HepG2 (cell line): ENCODE data around the gene COL8A2. TPM values are rescaled to one million over a fixed set of nuclear protein-coding genes. Genes with fewer than 3 reads are reported as not detected.

ENCODE experiments used
- ATAC-seq: fragments of 200-7000 bp; cut with Tn5 transposase; 3 replicates; pipeline ENCODE4 v1.9.1; 2020; ENCODE audit warnings: mild to moderate bottlenecking, moderate library complexity
- BruUV-seq: library from RNA; stranded (reverse); fragments of 400-500 nt; replicated peaks from 2 replicates; lab custom pipeline; 2021; lab: Mats Ljungman, UMichigan
- CTCF ChIA-PET: fragments of 300-600 bp; formaldehyde crosslinking; extraction: SDS; loops from one replicate; lab custom pipeline; 2021; ENCODE audit warnings: low total read pairs, inconsistent platforms, low intra/inter-chr PET ratio; lab: Yijun Ruan, JAX
- POLR2A ChIA-PET: fragments of 350-600 bp; sonication (Branson Sonifier 250); formaldehyde crosslinking; loops from one replicate; lab custom pipeline; 2020; ENCODE audit warnings: antibody characterized with exemption, inconsistent platforms; lab: Yijun Ruan, JAX
- DNase-seq: peaks from one replicate; pipeline ENCODE4 v3.0.0-alpha.2; 2015; ENCODE audit warnings: low spot score
- FAIRE-seq: peaks from 3 replicates; lab custom pipeline; 2011; peaks lifted over from hg19 to GRCh38; lab: Jason Lieb, UNC
- H2AFZ ChIP-seq: one replicate; pipeline ENCODE4 v1.6.1; 2011; ENCODE audit warnings: low read length, inconsistent platforms
- H3K27ac ChIP-seq: fragments of 300-600 bp; 3 replicates; pipeline ENCODE4 v1.8.0; 2011; ENCODE audit warnings: mixed run types, mild to moderate bottlenecking, mixed read lengths, low read length, inconsistent platforms; ENCODE audit not compliant: insufficient read depth; ENCODE audit errors: extremely low read length
- H3K27me3 ChIP-seq, 2 experiments: fragments of 200-600 bp in 1 of 2; 2 replicates in 1 of 2; 3 replicates in 1 of 2; pipeline versions ENCODE4 v1.6.0 to v1.8.0; 2011; ENCODE audit warnings: low read length in 2 of 2, mild to moderate bottlenecking in 2 of 2, moderate library complexity in 2 of 2, inconsistent platforms in 1 of 2; ENCODE audit not compliant: insufficient read depth in 2 of 2, control insufficient read depth in 1 of 2
- H3K36me3 ChIP-seq, 2 experiments: fragments of 200-600 bp in 1 of 2; replicated peaks in 1 of 2; 2 replicates in 1 of 2; 3 replicates in 1 of 2; pipeline versions ENCODE4 v1.5.1 to v1.8.0; 2011; ENCODE audit warnings: low read length in 2 of 2, inconsistent platforms in 1 of 2; ENCODE audit not compliant: insufficient read depth in 2 of 2, control insufficient read depth in 1 of 2
- H3K4me1 ChIP-seq: 2 replicates; pipeline ENCODE4 v1.5.1; 2012; ENCODE audit warnings: low read length, inconsistent platforms; ENCODE audit not compliant: insufficient read depth
- H3K4me2 ChIP-seq: 2 replicates; pipeline ENCODE4 v1.6.0; 2011; ENCODE audit warnings: low read depth, low read length, inconsistent platforms
- H3K4me3 ChIP-seq, 3 experiments: fragments of 200-600 bp in 1 of 3; sonication (generic), shearing (Covaris generic) in 1 of 3; replicated peaks in 1 of 3; 2 replicates each; pipeline ENCODE4 v1.5.1; 2011 to 2016; ENCODE audit warnings: low read length in 3 of 3, inconsistent platforms in 2 of 3, low read depth in 2 of 3, mild to moderate bottlenecking in 2 of 3, control low read depth in 1 of 3, mixed read lengths in 1 of 3; ENCODE audit not compliant: insufficient read depth in 1 of 3
- H3K79me2 ChIP-seq: one replicate; pipeline ENCODE4 v1.6.1; 2011; ENCODE audit warnings: low read length, inconsistent platforms; ENCODE audit not compliant: insufficient read depth
- H3K9ac ChIP-seq: 2 replicates; pipeline ENCODE4 v1.6.0; 2011; ENCODE audit warnings: mild to moderate bottlenecking, low read depth, low read length, inconsistent platforms; ENCODE audit not compliant: insufficient read depth
- H3K9me3 ChIP-seq: 2 replicates; pipeline ENCODE4 v1.5.1; 2012; ENCODE audit warnings: mild to moderate bottlenecking, low read length
- H4K20me1 ChIP-seq: 2 replicates; pipeline ENCODE4 v1.6.0; 2011; ENCODE audit warnings: inconsistent platforms, mild to moderate bottlenecking, low read length, moderate library complexity; ENCODE audit not compliant: insufficient read depth
- DMTF1 ChIP-seq: sonication (generic); formaldehyde crosslinking; IDR thresholded peaks from 2 replicates; pipeline ENCODE4 v1.4.0; 2020; ENCODE audit warnings: mild to moderate bottlenecking, missing genetic modification reagents
- HOXA3 ChIP-seq: sonication (generic); formaldehyde crosslinking; IDR thresholded peaks from 2 replicates; pipeline ENCODE4 v1.5.0; 2020; ENCODE audit warnings: missing genetic modification reagents
- KDM2A ChIP-seq: sonication (generic); formaldehyde crosslinking; IDR thresholded peaks from 2 replicates; pipeline ENCODE4 v1.4.0; 2020; ENCODE audit warnings: low read depth, missing genetic modification reagents, borderline replicate concordance
- NFRKB ChIP-seq: fragments of 450-650 bp; IDR thresholded peaks from 2 replicates; pipeline ENCODE4 v1.6.1; 2017
- PHB2 ChIP-seq: fragments of 450-650 bp; IDR thresholded peaks from 2 replicates; pipeline ENCODE4 v1.6.1; 2018; ENCODE audit not compliant: partially characterized antibody
- POLR2A ChIP-seq, 2 experiments: IDR thresholded peaks; 2 replicates each; pipeline ENCODE4 v1.6.1; 2011; ENCODE audit warnings: low read depth in 2 of 2, low read length in 2 of 2, mild to moderate bottlenecking in 1 of 2, moderate library complexity in 1 of 2; ENCODE audit not compliant: insufficient read depth in 1 of 2
- SKIL ChIP-seq: sonication (generic); formaldehyde crosslinking; IDR thresholded peaks from 2 replicates; pipeline ENCODE4 v1.8.0; 2022; ENCODE audit warnings: missing genetic modification reagents, mild to moderate bottlenecking, moderate library complexity, borderline replicate concordance
- SNAPC2 ChIP-seq: sonication (generic); formaldehyde crosslinking; IDR thresholded peaks from 2 replicates; pipeline ENCODE4 v1.8.1; 2022; ENCODE audit warnings: mild to moderate bottlenecking, missing genetic modification reagents
- ZNF414 ChIP-seq: sonication (generic); formaldehyde crosslinking; IDR thresholded peaks from 2 replicates; pipeline ENCODE4 v1.5.0; 2020; ENCODE audit warnings: missing genetic modification reagents
- WGBS: methylation state at CpG from one replicate; pipeline ENCODE4 v1.1.6; 2017; ENCODE audit warnings: low lambda C conversion rate; 5-methylcytosine and 5-hydroxymethylcytosine counted together
- in situ Hi-C: cut with HindIII; loops from 2 replicates; pipeline ENCODE4 v1.10.0; 2017; ENCODE audit warnings: low pct_unique_long_range_greater_than_20kb; ENCODE audit not compliant: extremely low pct_ligation_motif_present
- intact Hi-C: fragments of 100-400 bp; cut with micrococcal nuclease; formaldehyde crosslinking; loops from one replicate; pipeline ENCODE4 v1.10.0; 2022; ENCODE audit not compliant: unreplicated experiment
- polyA plus RNA-seq, 8 experiments: library from polyadenylated mRNA; depleted of rRNA in 3 of 8; stranded (reverse) in 7 of 8; unstranded in 1 of 8; fragments of >200 nt; fragmentation: Illumina TruSeq in 4 of 8; extraction: Trizol in 4 of 8; gene quantifications; 2 replicates each; pipeline versions ENCODE4 v1.2.1 to v1.2.3, GENCODE V29; 2011 to 2016; ENCODE audit warnings: low read depth in 4 of 8, missing spikeins in 1 of 8, mixed read lengths in 1 of 8; ENCODE audit not compliant: insufficient read depth in 1 of 8
- total RNA-seq, 5 experiments: library from RNA; depleted of rRNA; stranded (reverse); fragments of >200 nt; fragmentation: Illumina TruSeq; extraction: Trizol; gene quantifications; 2 replicates each; pipeline ENCODE4 v1.2.3, GENCODE V29; 2016; ENCODE audit warnings: low read depth in 1 of 5

Gene COL8A2
- total and polyA plus RNA-seq, 2 of the 13 experiments (the other 11 are each of a cell fraction or from before 2014, with no cell fraction given) = 0.13 to 0.24 TPM

GRCh38 chr1:36055706-36056105 lies 69.3 kb downstream of the COL8A2 start:
- no peak for TF ChIP-seq ZNF414 (CRISPR knock-in tag)
- no peak for TF ChIP-seq NFRKB
- TF ChIP-seq SNAPC2 = no peak
- TF ChIP-seq POLR2A (IDR thresholded peaks at IDR 0.05; ENCODE audit: insufficient read depth in 1 of 2, low read depth in 2 of 2, low read length in 2 of 2) = no peak
- no peak for TF ChIP-seq DMTF1 (CRISPR knock-in tag)
- TF ChIP-seq HOXA3 (CRISPR knock-in tag) = no peak
- no peak for TF ChIP-seq KDM2A (CRISPR knock-in tag)
- no peak for TF ChIP-seq SKIL
- TF ChIP-seq PHB2 = no peak
- DNase-seq (no peak), FAIRE-seq (no peak), ATAC-seq (no peak)
- H3K79me2 ChIP-seq = no peaks in the 10 kb centered on the region
- H2AFZ ChIP-seq = no peak overlapping the region
- no peaks in the 10 kb centered on the region for H3K9me3 ChIP-seq
- POLR2A ChIA-PET = no interaction called here
- peaks cover 0 to 9% of the 10 kb centered on the region in 2 experiments; a peak in 3 of 5 replicates for H3K36me3 ChIP-seq
- intact Hi-C loops (no loop called here), in situ Hi-C loops (no loop called here)
- no peak overlapping the region for H3K4me2 ChIP-seq
- CTCF ChIA-PET = no interaction called here
- TSS peak; percentile 25 for BruUV-seq
- H3K27me3 ChIP-seq = no peaks in the 10 kb centered on the region
- no peak overlapping the region for H3K9ac ChIP-seq
- no peak overlapping the region for H3K4me3 ChIP-seq
- H3K27ac ChIP-seq = no peak overlapping the region
- H3K4me1 ChIP-seq = no peaks in the 10 kb centered on the region
- WGBS = 98% methylated on average over 5 of the region's 5 CpGs
- H4K20me1 ChIP-seq = no peaks in the 10 kb centered on the region
